ENCODE results near the gene RALGAPA1. TPM values are rescaled to one million over a fixed set of nuclear protein-coding genes. Genes with fewer than 3 reads are reported as not detected.
"Not testable (repeated sequence)": the region's sequence is repeated elsewhere in the genome, so short reads cannot be mapped to it uniquely, and the experiment has no call there.

RALGAPA1 gene
- total RNA-seq, 2 donors from 2014 or later = 30.4 to 40.8 TPM

DNA sequence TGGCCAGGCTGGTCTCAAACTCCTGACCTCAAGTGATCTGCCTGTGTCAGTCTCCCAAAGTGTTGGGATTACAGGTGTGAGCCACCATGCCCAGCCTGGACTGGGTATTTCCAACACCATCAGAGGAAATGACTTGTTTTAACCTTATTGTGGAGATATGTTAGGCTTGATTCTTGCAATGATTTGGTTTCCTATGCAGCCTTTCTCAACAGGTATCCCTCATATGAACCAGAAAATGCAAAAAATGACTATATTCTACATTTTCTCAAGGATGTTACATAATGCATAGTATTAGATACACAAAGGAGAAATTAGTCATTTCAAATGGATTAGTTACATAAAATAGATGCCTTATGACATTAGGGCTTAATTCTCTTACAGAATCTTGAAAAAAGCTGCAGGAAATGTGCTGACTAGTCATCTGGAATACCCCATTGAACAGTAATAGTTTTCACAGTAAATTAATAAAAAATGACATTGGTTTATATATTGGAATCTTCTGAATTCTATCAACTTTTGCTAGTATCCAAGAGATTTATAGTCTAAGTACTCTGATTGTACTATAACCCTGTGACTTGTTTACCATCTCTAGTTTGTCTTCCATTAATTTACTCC is 142.6 kb downstream of the RALGAPA1 start:
- intact Hi-C loops (cut with DNase I) = no loop called here
- DNase-seq (no peak), ATAC-seq (no peak)

DNA sequence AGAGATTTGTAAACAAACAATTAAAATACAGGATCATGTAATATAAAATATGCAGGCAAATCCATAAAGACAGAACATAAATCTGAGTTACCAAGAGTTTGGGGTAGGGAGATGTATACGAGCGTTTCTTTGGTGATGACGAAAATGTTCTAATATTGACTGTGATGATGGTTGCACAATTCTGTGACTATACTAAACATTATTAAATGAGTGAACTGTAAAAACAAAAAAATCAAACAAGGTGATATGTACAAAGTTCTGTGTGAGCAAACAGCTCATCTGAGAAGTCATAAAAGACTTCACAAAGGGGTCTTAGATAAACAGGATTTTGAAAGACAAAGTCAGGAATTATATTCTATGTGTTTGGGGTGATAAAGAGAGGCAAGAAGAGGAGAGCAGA is 147.2 kb downstream of the RALGAPA1 start:
- ATAC-seq = no peak
- DNase-seq = no peak

DNA sequence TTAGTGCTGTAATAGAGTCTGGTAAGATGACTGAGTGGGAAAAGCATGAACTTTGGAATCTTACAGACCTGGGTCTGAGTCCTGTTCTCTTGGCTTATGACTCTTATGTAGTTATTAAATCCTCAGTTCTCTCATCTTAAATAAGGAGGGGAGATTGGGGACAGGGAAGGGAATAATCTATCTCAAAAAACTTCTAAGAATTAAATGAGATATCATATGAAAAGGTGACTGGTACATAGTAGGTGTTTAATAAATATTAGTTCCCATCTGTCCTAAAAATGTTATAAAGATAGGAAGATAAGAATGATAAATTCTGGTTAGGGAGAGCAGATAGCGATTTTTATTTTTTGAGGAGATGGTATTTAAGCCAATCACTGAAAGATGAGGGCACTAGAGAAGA is 156.1 kb downstream of the RALGAPA1 start:
- no peak for ATAC-seq
- no peak for DNase-seq
- intact Hi-C loops (cut with DNase I) = no loop called here

More for the DNA sequence above, 147.2 kb downstream of the RALGAPA1 start:
- intact Hi-C loops (cut with DNase I) = no loop called here

DNA sequence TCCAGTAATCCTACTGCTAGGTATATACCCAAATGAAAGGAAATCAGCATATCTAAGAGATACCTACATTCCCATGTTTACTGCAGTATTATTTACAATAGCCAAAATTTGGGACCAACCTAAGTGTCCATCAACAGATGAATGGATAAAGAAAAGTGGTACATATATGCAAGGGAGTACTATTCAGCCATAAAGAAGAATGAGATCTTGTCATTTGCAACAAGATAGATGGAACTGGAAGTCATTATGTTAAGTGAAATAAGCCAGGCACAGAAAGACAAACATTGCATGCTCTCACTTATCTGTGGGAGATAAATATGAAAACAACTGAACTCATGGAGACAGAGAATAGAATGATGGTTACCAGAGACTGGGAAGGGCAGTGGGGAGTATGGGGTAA is 165.6 kb downstream of the RALGAPA1 start:
- DNase-seq (no peak), ATAC-seq (no peak)
- intact Hi-C loops (cut with DNase I) = no loop called here

DNA sequence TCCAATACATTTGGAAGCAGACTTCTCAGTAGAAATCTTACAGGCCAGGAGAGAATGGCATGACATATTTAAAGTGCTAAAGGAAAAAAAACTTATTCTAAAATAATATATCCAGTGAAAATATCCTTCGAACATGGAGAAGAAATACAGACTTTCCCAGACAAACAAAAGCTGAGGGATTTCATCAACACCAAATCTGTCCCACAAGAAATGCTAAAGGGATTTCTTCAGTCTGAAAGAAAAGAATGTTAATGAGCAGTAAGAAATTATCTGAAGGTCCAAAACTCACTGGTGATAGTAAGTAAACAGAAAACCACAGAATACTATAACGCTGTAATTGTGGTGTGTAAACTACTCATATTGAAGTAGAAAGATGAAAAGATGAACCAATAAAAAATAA is 171.2 kb downstream of the RALGAPA1 start:
- intact Hi-C loops (cut with DNase I) = no loop called here
- no peak for DNase-seq
- ATAC-seq = no peak

DNA sequence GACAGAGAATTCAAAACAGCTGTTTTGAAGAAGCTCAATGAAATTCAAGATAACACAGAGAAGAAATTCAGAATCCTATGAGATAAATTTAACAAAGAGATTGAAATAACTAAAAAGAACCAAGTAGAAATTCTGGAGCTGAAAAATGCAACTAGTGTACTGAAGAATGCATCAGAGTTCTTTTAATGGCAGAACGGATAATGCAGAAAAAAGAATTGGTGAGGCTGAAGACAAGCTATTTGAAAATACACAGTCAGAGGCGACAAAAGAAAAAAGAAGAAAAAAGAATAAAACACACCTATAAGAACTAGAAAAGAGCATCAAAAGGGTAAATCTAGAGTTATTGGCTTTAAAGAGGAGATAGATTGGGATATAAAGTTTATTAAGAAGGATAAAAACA is 171.8 kb downstream of the RALGAPA1 start:
- intact Hi-C loops (cut with DNase I) = no loop called here
- no peak for DNase-seq
- no peak for ATAC-seq

DNA sequence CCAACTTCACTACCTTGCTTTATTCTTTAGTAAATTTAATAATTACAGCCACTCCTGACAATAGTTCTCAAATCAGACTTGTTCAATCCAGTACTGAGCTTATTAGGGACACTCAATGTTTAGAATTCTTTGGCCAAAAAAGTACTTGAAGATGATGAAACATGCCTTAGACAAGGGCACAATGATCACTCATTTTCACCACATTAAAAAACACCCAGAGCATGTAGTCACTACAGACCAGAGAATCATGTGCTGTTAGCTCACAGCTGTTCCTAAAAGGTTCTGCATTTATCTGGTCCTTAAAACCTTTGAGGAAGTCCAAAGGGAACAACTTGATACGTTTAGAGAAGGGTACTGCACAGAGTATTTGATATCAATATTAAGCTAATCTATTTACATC is 176.4 kb downstream of the RALGAPA1 start:
- no peak for ATAC-seq
- no peak for DNase-seq
- intact Hi-C loops (cut with DNase I) = no loop called here

DNA sequence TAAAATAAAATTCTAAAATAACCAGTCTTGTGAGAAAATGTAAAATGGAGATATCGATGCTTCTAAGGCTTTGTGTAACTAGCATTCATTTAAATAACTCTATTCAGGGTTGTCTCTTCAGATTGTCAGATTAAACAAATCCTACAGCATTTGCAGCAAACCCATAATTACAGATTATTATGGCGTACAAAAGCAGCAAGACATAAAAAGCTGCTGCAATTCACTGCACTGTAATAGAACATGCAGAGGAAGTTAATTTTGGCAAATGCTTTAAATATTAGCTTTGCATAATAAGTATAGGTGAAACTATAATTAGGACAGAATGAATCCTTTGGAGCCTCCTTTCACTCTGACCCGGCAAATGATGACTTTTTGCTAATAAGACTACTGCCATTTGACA is 176.8 kb downstream of the RALGAPA1 start:
- intact Hi-C loops (cut with DNase I) = no loop called here
- DNase-seq (no peak), ATAC-seq (no peak)

DNA sequence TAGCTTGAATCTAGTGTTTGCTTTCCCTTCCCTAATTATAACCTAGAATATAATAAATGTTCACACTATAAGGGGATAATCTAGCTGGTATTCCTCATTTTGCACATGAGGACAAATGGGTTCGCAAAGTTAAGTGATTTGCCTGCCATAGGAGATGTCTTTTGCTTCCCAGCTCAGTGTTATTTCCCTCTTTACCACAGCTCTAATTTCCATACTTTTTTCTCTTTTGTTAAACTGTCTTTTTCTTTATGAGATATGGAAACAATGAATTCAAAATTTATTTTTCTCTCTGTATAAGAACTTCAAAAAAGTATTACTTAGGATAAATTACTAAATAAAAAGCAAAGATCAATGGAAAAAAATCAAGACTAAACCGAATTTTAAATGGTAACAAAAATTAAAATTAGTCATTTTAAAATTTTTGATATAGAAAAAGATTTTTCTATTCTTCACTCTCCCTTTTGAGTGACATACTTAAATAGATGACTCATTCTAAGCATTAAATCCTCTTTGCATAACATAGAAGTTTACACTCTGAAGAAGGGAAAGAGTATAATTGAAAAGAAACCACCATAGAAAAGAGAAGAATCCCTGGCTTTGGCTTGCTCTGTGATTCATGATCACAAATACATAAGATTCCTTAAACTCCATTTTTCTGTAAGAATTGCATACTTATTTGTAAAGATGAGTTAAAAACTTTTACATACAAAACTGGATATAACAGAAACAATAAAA is 177.9 kb downstream of the RALGAPA1 start:
- DNase-seq = no peak
- intact Hi-C loops (cut with DNase I) = no loop called here
- no peak for ATAC-seq

DNA sequence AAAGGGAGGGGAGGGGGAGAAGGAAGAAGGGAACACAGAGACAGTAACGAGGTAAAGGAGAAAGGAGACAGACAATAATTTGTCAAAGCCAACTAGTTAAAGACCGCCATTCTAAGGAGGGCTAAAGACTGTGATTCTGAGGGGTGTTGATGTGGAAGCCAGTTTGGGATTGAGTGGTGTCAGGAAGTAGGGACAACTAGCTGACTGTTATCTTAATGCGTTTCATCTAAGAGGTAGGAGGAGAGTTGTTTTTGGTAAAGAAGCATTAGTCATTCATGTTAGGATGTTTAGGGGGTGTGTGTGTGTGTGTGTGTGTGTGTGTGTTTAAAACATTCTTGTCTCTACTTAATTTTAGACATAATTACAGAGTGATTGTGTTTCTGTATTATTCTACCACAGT is 180.1 kb downstream of the RALGAPA1 start:
- no peak for ATAC-seq
- intact Hi-C loops (cut with DNase I) = no loop called here

DNA sequence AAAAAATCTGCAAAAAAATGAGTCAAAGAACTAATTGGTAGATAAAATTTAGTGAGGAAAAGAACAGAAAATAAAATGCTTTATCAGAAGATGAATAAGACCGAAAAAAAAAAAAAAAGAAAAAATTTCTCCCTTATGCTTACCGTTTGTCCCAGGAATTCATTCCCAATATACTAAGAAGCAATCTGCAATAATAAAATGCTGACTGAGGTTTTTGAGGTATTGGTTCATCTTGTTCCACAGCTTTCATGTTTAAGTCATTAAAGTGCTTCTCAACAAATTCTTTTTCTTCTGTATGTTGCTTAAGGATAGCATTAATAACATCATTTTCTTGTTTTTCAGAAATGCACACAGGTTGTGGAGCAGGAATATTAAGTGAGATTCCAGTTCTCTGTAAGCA is 182.1 kb downstream of the RALGAPA1 start:
- ATAC-seq; DNase-seq; intact Hi-C loops (cut with DNase I): not testable (repeated sequence)

More for the DNA sequence above, 180.1 kb downstream of the RALGAPA1 start:
- DNase-seq = no peak

DNA sequence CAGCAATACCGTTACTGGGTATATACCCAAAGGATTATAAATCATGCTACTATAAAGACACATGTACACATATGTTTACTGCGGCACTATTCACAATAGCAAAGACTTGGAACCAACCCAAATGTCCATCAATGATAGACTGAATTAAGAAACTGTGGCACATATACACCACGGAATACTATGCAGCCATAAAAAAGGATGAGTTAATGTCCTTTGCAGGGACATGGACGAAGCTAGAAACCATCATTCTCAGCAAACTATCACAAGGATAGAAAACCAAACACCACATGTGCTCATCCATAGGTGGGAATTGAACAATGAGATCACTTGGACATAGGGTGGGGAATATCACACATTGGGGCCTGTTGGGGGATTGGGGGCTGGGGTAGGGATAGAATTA is 187.1 kb downstream of the RALGAPA1 start:
- intact Hi-C loops (cut with DNase I); ATAC-seq; DNase-seq: not testable (repeated sequence)

DNA sequence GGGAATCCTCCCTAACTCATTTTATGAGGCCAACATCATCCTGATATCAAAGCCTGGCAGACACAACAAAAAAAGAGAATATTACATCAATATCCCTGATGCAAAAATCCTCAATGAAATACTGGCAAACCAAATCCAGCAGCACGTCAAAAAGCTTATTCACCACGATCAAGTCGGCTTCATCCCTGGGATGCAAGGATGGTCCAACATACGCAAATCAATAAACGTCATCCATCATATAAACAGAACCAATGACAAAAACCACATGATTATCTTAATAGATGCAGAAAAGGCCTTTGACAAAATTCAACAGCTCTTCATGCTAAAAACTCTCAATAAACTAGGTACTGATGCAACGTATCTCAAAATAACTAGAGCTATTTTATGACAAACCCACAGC is 189.1 kb downstream of the RALGAPA1 start:
- DNase-seq; ATAC-seq; intact Hi-C loops (cut with DNase I): not testable (repeated sequence)

DNA sequence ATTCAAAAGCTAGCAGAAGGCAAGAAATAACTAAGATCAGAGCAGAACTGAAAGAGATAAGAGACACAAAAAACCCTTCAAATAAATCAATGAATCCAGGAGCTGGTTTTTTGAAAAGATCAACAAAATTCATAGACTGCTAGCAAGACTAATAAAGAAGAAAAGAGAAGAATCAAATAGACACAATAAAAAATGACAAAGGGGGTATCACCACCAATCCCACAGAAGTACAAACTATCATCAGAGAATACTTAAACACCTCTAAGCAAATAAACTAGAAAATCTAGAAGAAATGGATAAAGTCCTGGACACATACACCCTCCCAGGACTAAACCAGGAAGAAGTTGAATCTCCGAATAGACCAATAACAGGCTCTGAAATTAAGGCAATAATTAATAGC is 189.6 kb downstream of the RALGAPA1 start:
- DNase-seq; ATAC-seq; intact Hi-C loops (cut with DNase I): not testable (repeated sequence)

DNA sequence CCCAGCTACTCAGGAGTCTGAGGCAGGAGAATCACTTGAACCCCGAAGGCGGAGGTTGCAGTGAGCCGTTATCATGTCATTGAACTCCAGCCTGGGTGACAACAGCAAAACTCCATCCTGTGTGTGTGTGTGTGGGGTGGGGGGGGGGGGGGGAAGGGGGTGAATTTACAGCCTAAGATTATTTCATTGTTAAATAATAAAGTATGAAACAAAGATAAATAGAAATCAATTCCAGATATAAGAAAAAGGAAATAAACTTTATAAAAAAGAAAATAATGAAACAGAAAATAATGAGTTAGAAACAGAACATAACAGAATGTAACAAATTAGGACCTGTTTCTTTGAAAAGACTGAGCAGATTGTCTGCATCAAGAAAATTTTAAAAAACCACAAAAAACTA is 191.6 kb downstream of the RALGAPA1 start:
- DNase-seq (no peak), ATAC-seq (no peak)
- intact Hi-C loops (cut with DNase I) = no loop called here

DNA sequence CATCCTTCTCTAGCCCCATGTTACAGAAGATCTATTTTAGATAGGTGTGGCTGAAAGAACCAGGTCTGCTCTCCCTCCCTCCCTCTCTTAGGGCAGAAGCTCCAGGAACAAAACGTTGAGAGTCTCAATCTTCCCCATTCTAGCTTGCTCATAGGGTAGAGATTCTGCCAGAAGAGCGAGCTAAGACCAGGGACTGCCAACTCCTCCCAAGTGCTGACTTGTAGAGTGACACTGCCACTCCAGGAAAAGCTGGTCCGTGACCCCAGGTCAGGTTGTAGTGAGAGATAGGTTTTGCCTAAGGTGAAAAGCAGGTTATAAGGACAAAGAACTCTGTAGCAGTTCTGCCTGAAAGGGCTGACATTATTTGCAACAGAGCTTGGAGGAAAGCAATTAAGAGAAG is 201.7 kb downstream of the RALGAPA1 start:
- DNase-seq = no peak
- intact Hi-C loops (cut with DNase I) = no loop called here
- ATAC-seq = peak in 1 of 2 donors; percentile 60

DNA sequence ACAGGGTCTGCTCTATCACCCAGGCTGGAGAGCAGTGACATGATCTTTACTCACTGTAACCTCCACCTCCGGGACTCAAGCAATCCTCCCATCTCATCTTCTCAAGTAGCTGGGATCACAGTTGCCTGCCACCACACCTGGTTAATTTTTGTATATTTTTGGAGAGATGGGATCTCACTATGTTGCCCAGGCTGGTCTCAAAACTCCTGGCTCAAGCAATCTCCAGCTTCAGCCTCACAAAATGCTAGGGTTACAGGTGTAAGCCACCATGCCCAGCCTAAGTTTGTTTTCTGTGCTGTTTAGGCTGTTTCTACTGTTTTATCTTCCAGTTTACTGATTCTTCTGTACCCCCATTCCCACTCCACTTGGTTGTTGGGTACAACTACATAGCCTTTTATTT is 208.8 kb downstream of the RALGAPA1 start:
- DNase-seq (no peak), ATAC-seq (no peak)
- intact Hi-C loops (cut with DNase I) = no loop called here

DNA sequence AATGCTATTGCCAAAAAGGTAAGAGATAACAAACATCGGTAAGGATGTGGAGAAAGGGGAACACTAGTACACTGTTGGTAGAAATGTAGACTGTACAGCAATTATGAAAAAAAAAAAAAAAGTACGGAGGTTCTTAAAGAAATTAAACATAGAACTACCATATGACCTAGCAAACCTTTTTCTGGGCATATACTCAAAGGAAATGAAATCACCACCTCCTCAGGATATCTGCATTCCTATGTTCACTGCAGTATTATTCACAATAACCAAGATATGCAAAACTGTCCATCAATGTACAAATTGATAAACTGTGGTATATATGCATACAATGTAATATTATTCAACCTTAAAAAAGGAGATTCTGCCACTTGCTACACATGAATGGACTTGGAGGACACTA is 214.5 kb downstream of the RALGAPA1 start:
- ATAC-seq (no peak), DNase-seq (no peak)
- intact Hi-C loops (cut with DNase I) = no loop called here

DNA sequence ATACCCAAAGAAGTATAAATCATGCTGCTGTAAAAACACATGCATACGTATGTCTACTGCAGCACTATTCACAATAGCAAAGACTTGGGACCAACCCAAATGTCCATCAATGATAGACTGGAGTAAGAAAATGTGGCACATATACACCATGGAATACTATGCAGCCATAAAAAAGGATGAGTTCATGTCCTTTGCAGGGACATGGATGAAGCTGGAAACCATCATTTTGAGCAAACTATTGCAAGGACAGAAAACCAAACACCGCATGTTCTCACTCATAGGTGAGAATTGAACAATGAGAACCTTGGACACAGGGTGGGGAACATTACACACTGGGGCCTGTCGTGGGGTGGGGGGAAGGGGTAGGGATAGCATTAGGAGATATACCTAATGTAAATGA is 221.7 kb downstream of the RALGAPA1 start:
- DNase-seq; ATAC-seq; intact Hi-C loops (cut with DNase I): not testable (repeated sequence)

DNA sequence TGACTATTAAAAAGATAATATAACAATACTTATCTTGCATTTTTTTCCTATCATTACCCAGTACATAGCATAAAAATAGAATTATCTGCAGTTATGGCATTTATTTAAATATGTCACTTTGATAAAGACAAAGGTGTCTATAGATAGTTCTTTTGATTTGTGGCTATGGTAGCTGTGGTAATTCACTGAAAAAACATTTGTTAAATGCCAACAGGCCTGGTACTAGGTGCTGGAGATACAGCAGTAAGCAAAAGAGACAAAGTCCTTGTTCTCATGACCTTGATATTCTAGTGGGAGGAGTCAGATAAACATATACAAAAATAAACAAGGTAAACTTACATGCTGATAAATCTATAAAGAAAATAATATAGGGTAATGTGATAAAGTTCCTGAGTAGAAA is 230.5 kb downstream of the RALGAPA1 start:
- intact Hi-C loops (cut with DNase I) = no loop called here
- no peak for ATAC-seq

DNA sequence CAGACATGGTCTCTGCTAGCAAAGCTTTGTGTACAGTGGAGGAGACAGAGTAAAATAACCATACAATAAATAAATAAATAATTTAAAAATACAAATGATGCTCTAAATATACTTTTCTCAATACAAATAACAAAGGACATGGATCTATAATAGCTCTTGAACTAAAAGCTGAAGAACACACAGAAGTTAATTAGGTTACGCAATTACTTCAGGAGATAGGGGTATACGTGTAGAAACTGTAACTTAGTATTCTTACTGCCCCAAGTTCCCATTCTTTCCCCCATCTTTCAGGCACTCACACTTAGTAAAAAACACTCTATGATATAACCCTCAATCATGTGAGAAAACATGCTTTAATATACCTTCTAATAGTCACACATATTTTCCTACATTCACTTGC is 231.0 kb downstream of the RALGAPA1 start:
- DNase-seq = no peak
- intact Hi-C loops (cut with DNase I) = no loop called here
- ATAC-seq = no peak

More for the DNA sequence above, 230.5 kb downstream of the RALGAPA1 start:
- DNase-seq = no peak
